Left lung (tissue), 10 donors: Measurements from ENCODE around the gene TTC39B. TPM values are rescaled to one million over a fixed set of nuclear protein-coding genes. Genes with fewer than 3 reads are reported as not detected.
A peak's percentile ranks its signal among the peaks of the same experiment; 100 is the strongest.

Experiments used
- ATAC-seq: fragments of 200-7000 bp; cut with Tn5 transposase; one replicate; pipeline ENCODE4 v1.9.1; 2020; ENCODE audit warnings: moderate library complexity
- DNase-seq, 4 donors: peaks; one replicate each; pipeline ENCODE4 v3.0.0-alpha.2; 2013 to 2020
- H3K27ac ChIP-seq, 2 donors: fragments of 200-600 bp; sonication (generic) in 1 of 2; one replicate each; pipeline versions ENCODE4 v1.5.0 to v1.8.0; 2020 to 2021
- H3K27me3 ChIP-seq, 2 donors: fragments of 200-600 bp; sonication (generic) in 1 of 2; one replicate each; pipeline versions ENCODE4 v1.5.0 to v1.8.0; 2020 to 2021
- H3K36me3 ChIP-seq, 2 donors: fragments of 200-600 bp; sonication (generic) in 1 of 2; one replicate each; pipeline versions ENCODE4 v1.5.0 to v1.8.0; 2020 to 2021
- H3K4me1 ChIP-seq, 2 donors: fragments of 200-600 bp; one replicate each; pipeline ENCODE4 v1.8.0; 2021
- H3K4me3 ChIP-seq, 2 donors: fragments of 200-600 bp; sonication (generic) in 1 of 2; one replicate each; pipeline versions ENCODE4 v1.5.0 to v1.8.0; 2020 to 2021; ENCODE audit warnings: mild to moderate bottlenecking in 1 of 2
- H3K9me3 ChIP-seq, 2 donors: fragments of 200-600 bp; sonication (generic) in 1 of 2; one replicate each; pipeline versions ENCODE4 v1.5.0 to v1.8.0; 2020 to 2021
- intact Hi-C, 2 donors: fragments of 100-400 bp; cut with DNase I; formaldehyde crosslinking; loops; one replicate each; pipeline versions ENCODE4 v1.11.2 to v1.14.2; 2022
- polyA plus RNA-seq, 6 donors: library from polyadenylated mRNA; unstranded; fragments of 120-200 nt; gene quantifications; one replicate each; pipeline ENCODE4 v1.2.1, GENCODE V29; 2013; ENCODE audit not compliant: insufficient read length in 6 of 6
- total RNA-seq, 2 donors: library from RNA; stranded (reverse); fragmentation: NEBNext Ultra II Directional; extraction: Animal tissue kit (Norgen Biotek cat#: 25700); gene quantifications; one replicate each; pipeline ENCODE4 v1.2.1, GENCODE V29; 2021
- TF ChIP-seq, protein P1 (sequence below), 2 donors: fragments of 200-600 bp; sonication (generic) in 1 of 2; IDR thresholded peaks; one replicate each; pipeline versions ENCODE4 v1.5.0 to v1.8.0; 2021; ENCODE audit warnings: antibody characterized with exemption in 2 of 2
- donor health status: DM: no; HTN: yes; CAD: no.
- donor health status: DM: no; HTN: no; CAD: no.

The TTC39B gene
- total and polyA plus RNA-seq, 8 donors = 10.7 to 23.2 (median 13.1) TPM

DNA sequence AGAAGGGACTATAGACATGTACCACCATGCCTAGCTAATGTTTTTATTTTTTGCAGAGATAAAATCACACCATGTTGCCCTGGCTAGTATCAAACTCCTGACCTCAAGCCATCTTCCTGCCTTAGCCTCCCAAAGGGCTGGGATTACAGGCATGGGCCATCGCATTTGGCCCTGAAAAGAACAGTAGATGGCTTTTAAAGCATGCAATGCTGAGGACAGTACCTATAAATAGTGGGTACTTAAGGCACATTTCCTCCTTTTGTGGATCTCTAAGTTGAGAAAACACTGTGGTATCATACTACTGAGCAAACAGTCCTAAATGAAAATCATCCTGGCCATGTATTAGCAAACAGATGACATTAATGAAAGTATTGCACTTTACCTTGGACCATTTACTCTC lies 119.4 kb downstream of the TTC39B start:
- no peaks in the 10 kb centered on the region for H3K9me3 ChIP-seq
- DNase-seq (no peak), ATAC-seq (no peak)
- no peak overlapping the region for H3K27ac ChIP-seq
- H3K4me3 ChIP-seq = no peak overlapping the region
- intact Hi-C loops = no loop called here
- H3K36me3 ChIP-seq = peaks cover 0 to 64% of the 10 kb centered on the region in 2 donors
- TF ChIP-seq, protein P1, sequence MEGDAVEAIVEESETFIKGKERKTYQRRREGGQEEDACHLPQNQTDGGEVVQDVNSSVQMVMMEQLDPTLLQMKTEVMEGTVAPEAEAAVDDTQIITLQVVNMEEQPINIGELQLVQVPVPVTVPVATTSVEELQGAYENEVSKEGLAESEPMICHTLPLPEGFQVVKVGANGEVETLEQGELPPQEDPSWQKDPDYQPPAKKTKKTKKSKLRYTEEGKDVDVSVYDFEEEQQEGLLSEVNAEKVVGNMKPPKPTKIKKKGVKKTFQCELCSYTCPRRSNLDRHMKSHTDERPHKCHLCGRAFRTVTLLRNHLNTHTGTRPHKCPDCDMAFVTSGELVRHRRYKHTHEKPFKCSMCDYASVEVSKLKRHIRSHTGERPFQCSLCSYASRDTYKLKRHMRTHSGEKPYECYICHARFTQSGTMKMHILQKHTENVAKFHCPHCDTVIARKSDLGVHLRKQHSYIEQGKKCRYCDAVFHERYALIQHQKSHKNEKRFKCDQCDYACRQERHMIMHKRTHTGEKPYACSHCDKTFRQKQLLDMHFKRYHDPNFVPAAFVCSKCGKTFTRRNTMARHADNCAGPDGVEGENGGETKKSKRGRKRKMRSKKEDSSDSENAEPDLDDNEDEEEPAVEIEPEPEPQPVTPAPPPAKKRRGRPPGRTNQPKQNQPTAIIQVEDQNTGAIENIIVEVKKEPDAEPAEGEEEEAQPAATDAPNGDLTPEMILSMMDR (IDR thresholded peaks at IDR 0.05) = no peak
- H3K27me3 ChIP-seq = no peaks in the 10 kb centered on the region
- no peaks in the 10 kb centered on the region for H3K4me1 ChIP-seq

DNA sequence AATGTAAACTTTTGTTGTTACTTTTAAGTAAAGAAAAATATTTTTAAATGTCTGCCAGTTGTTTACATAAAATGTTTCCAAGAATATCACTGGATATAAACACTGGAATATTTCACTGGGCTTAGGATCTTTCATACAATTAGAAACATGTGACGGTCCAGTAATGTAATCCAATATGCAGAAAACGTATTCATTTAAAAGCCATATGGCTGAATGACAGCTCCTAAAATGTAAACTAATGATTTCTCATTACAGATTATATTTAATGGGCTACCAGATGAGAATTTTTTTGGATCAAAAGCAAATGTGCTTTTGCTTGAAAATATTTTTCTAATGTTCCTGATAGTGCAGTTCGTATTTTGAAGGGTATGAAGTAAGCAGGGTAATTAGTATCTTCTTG lies 124.3 kb downstream of the TTC39B start:
- Histone ChIP-seq H3K9me3 (no peaks in the 10 kb centered on the region), H3K36me3 (peaks cover 0 to 26% of the 10 kb centered on the region in 2 donors), H3K27ac (no peak overlapping the region), H3K4me3 (no peak overlapping the region), H3K27me3 (no peaks in the 10 kb centered on the region), H3K4me1 (no peaks in the 10 kb centered on the region)
- no peak for ATAC-seq
- intact Hi-C loops = no loop called here
- peak in 2 of 4 donors; percentile 31 to 42 for DNase-seq
- TF ChIP-seq, protein P1 (IDR thresholded peaks at IDR 0.05) = no peak

DNA sequence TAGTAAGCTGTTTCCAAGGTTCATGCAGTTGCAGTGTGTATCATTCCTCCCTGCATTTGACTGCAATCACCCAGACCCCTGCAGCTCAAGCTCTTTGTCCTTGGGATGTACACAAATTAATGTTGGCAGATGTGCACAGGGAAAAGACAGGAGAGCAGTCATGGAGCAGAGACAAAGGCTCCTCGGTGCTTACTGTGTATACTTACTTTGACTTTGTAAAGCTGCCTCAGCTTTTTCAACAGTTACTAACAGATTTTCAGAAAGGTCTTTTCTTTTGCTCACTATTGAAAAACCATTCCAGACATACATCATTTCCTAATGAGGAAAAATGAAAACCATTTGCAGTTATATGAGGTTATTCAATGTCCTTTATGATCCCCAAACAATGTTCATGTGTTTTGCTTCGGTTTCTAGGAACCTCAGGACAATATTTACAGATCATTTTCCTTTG lies 124.9 kb downstream of the TTC39B start:
- no peaks in the 10 kb centered on the region for H3K4me1 ChIP-seq
- TF ChIP-seq, protein P1 (IDR thresholded peaks at IDR 0.05) = no peak
- H3K4me3 ChIP-seq = no peak overlapping the region
- no peak overlapping the region for H3K27ac ChIP-seq
- ATAC-seq (no peak), DNase-seq (peak in 2 of 4 donors; percentile 28 to 43)
- H3K9me3 ChIP-seq = no peaks in the 10 kb centered on the region
- no peaks in the 10 kb centered on the region for H3K27me3 ChIP-seq
- intact Hi-C loops = no loop called here
- H3K36me3 ChIP-seq = peaks cover 0 to 21% of the 10 kb centered on the region in 2 donors

DNA sequence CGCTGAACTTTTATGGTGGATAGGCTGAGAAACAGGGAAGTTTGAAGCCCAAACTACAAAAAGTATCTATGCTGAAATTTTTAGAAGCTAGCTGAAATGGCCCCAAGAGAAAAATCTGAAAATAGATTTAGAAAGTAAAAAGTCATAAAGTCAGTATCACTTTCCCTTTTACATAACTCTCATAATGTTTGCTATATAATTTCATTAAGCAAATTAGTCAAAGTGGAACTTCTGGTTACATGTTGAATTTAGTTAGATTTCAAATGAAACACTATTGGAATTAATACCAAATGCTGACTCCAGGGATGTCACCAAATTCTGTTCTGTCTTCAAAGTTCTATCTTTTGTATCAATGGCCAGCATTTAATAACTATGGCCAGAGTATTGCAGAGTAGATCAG lies 126.9 kb downstream of the TTC39B start:
- Histone ChIP-seq H3K4me1 (no peaks in the 10 kb centered on the region), H3K27me3 (no peaks in the 10 kb centered on the region), H3K9me3 (no peaks in the 10 kb centered on the region), H3K36me3 (peaks cover 0 to 4% of the 10 kb centered on the region in 2 donors), H3K4me3 (no peak overlapping the region), H3K27ac (no peak overlapping the region)
- intact Hi-C loops = no loop called here
- no peak for DNase-seq
- no peak for ATAC-seq
- TF ChIP-seq, protein P1 (IDR thresholded peaks at IDR 0.05) = no peak

DNA sequence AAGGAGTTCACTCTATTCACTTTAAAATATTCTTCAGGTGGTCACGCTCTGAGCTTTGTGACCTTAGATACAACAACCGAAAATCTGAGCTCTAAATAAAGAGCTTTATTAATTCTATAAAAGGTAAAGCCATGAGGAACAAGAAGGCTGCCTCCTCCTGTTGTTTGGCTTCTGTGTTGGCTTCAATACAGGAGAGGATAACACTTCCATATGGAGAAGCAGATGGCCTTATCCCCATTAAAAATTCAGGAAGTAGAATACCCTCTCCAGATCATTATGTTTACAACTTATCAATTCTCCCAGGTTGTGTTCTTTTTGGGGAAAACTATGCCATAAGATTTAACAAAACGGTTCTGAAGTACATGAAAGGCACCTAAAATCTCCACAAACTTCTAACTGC lies 128.4 kb downstream of the TTC39B start:
- H3K4me3 ChIP-seq = no peak overlapping the region
- intact Hi-C loops = no loop called here
- H3K4me1 ChIP-seq = no peaks in the 10 kb centered on the region
- H3K27ac ChIP-seq = no peak overlapping the region
- no peaks in the 10 kb centered on the region for H3K9me3 ChIP-seq
- DNase-seq = no peak
- H3K36me3 ChIP-seq = no peaks in the 10 kb centered on the region
- no peak for ATAC-seq
- H3K27me3 ChIP-seq = no peaks in the 10 kb centered on the region
- TF ChIP-seq, protein P1 (IDR thresholded peaks at IDR 0.05) = no peak
